Nephron (organoid): ENCODE measurements around the gene DNAJB12.
A peak's percentile ranks its signal among the peaks of the same experiment; 100 is the strongest.
"Not testable (repeated sequence)": the region's sequence is repeated elsewhere in the genome, so short reads cannot be mapped to it uniquely, and the experiment has no call there.

Experiments
- H3K27ac Mint-ChIP-seq, 3 experiments: 2 replicates each; pipeline ENCODE4 v1.8.0; 2020; ENCODE audit warnings: mixed read lengths in 3 of 3, mild to moderate bottlenecking in 2 of 3, moderate library complexity in 1 of 3
- H3K27me3 Mint-ChIP-seq: 2 replicates; pipeline ENCODE4 v1.8.0; 2021; ENCODE audit warnings: low read depth, mild to moderate bottlenecking, moderate library complexity, mixed read lengths
- H3K36me3 Mint-ChIP-seq: 2 replicates; pipeline ENCODE4 v1.8.0; 2020; ENCODE audit warnings: low read depth, mixed read lengths
- H3K4me1 Mint-ChIP-seq: 2 replicates; pipeline ENCODE4 v1.8.0; 2020; ENCODE audit warnings: mixed read lengths
- H3K4me3 Mint-ChIP-seq, 3 experiments: 2 replicates each; pipeline ENCODE4 v1.8.0; 2020; ENCODE audit warnings: mild to moderate bottlenecking in 3 of 3, mixed read lengths in 3 of 3, moderate library complexity in 2 of 3
- H3K9me3 Mint-ChIP-seq: 2 replicates; pipeline ENCODE4 v1.8.0; 2020; ENCODE audit warnings: mixed read lengths
- CTCF ChIP-seq, 3 experiments: fragments of 200-600 bp; sonication (generic); IDR thresholded peaks; one replicate each; pipeline ENCODE4 v1.5.0; 2021; ENCODE audit warnings: antibody characterized with exemption in 3 of 3; ENCODE audit not compliant: unreplicated experiment in 3 of 3

The DNAJB12 gene

GRCh38 chr10:72353028-72353964 lies 1.4 kb downstream of the DNAJB12 start:
- Mint-ChIP-seq H3K4me3 (peak overlapping the region; percentile 96 to 98 (median 97)), H3K27ac (peak overlapping the region; percentile 92 to 99 (median 98)), H3K9me3 (no peaks in the 10 kb centered on the region), H3K4me1 (peaks cover 33% of the 10 kb centered on the region), H3K36me3 (peaks cover 12% of the 10 kb centered on the region), H3K27me3 (no peaks in the 10 kb centered on the region)
- no peak for TF ChIP-seq CTCF (IDR thresholded peaks at IDR 0.05; ENCODE audit: unreplicated experiment in 3 of 3)

GRCh38 chr10:72351479-72351878 lies 3.2 kb downstream of the DNAJB12 start:
- H3K9me3 Mint-ChIP-seq: no peaks in the 10 kb centered on the region
- peak overlapping the region; percentile 63 to 98 (median 69) for H3K4me3 Mint-ChIP-seq
- H3K27me3 Mint-ChIP-seq: no peaks in the 10 kb centered on the region
- TF ChIP-seq CTCF (IDR thresholded peaks at IDR 0.05; ENCODE audit: unreplicated experiment in 3 of 3): no peak
- peak overlapping the region in 1 of 3 experiments; percentile 7 for H3K27ac Mint-ChIP-seq
- peaks cover 33% of the 10 kb centered on the region for H3K4me1 Mint-ChIP-seq
- peaks cover 12% of the 10 kb centered on the region for H3K36me3 Mint-ChIP-seq

GRCh38 chr10:72349438-72349837 lies 5.3 kb downstream of the DNAJB12 start:
- peak overlapping the region in 2 of 3 experiments; percentile 57 to 69 for H3K4me3 Mint-ChIP-seq
- no peaks in the 10 kb centered on the region for H3K27me3 Mint-ChIP-seq
- peak overlapping the region in 2 of 3 experiments; percentile 40 to 85 for H3K27ac Mint-ChIP-seq
- H3K36me3 Mint-ChIP-seq: peaks cover 12% of the 10 kb centered on the region
- no peaks in the 10 kb centered on the region for H3K9me3 Mint-ChIP-seq
- TF ChIP-seq CTCF (IDR thresholded peaks at IDR 0.05; ENCODE audit: unreplicated experiment in 3 of 3): no peak
- peaks cover 26% of the 10 kb centered on the region for H3K4me1 Mint-ChIP-seq

GRCh38 chr10:72348282-72348681 lies 6.4 kb downstream of the DNAJB12 start:
- no peak for TF ChIP-seq CTCF (IDR thresholded peaks at IDR 0.05; ENCODE audit: unreplicated experiment in 3 of 3)
- Mint-ChIP-seq H3K9me3 (no peaks in the 10 kb centered on the region), H3K4me1 (peaks cover 19% of the 10 kb centered on the region), H3K27ac (peak overlapping the region in 2 of 3 experiments; percentile 56 to 85), H3K4me3 (peak overlapping the region in 1 of 3 experiments; percentile 48), H3K27me3 (no peaks in the 10 kb centered on the region), H3K36me3 (peaks cover 16% of the 10 kb centered on the region)

DNA sequence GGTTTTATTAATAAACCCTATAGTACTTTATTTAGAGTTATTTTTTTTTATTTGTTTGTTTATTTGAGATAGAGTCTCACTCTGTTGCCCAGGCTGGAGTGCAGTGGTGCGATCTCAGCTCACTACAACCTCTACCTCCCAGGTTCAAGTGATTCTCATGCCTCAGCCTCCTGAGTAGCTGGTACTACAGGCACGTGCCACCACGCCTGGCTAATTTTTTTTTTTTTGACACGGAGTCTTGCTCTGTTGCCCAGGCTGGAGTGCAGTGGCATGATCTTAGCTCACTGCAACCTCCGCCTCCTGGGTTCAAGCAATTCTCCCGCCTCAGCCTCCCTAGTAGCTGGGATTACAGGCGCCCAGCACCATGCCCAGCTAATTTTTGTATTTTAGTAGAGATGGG lies 8.6 kb downstream of the DNAJB12 start:
- H3K4me3 Mint-ChIP-seq, H3K27me3 Mint-ChIP-seq, H3K9me3 Mint-ChIP-seq, H3K27ac Mint-ChIP-seq, H3K4me1 Mint-ChIP-seq: not testable (repeated sequence)
- peaks cover 16% of the 10 kb centered on the region for H3K36me3 Mint-ChIP-seq

DNA sequence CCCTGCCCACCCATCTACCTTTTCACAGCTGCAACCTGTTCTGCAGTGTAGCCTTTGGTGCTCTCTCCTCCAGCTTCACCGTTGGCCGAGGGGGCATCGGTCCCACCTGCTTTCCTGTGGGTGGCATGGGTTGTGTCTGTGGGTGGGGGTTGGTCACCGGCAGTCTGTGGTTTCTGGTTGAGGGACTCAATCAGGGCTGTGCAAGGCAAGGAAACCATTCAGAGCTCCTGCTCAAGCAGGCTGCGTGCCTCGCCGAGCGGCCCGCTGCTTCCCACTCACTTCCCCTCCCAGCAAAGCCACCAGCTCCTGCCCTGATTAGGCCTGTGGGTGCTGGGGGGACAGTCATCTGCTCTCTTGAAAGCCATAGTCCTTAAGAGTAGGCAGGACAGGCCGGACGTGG lies 9.8 kb downstream of the DNAJB12 start:
- H3K4me1 Mint-ChIP-seq: peaks cover 6% of the 10 kb centered on the region
- H3K36me3 Mint-ChIP-seq: peaks cover 14% of the 10 kb centered on the region
- H3K4me3 Mint-ChIP-seq: no peak overlapping the region
- no peaks in the 10 kb centered on the region for H3K27me3 Mint-ChIP-seq
- no peaks in the 10 kb centered on the region for H3K9me3 Mint-ChIP-seq
- TF ChIP-seq CTCF (IDR thresholded peaks at IDR 0.05; ENCODE audit: unreplicated experiment in 3 of 3): no peak
- H3K27ac Mint-ChIP-seq: no peak overlapping the region
